GM18858 (cell line): ENCODE measurements around the gene OTOP3.

Experiments used
- ATAC-seq: cut with Tn5 transposase; IDR thresholded peaks from one replicate; pipeline ENCODE4 v1.9.1; 2021; ENCODE audit not compliant: unreplicated experiment

OTOP3 gene

GRCh38 chr17:74916136-74916850 is 19.4 kb upstream of the OTOP3 start:
- no peak for ATAC-seq

- ATAC-seq: no peak
Measured at GRCh38 chr17:74916851-74917199, 18.9 kb upstream of the OTOP3 start.

GRCh38 chr17:74917430-74917829 is 18.3 kb upstream of the OTOP3 start:
- ATAC-seq: no peak

- ATAC-seq: no peak
Measured at GRCh38 chr17:74918906-74919305, 16.8 kb upstream of the OTOP3 start.

- no peak for ATAC-seq
Measured at GRCh38 chr17:74919440-74920305, 16.0 kb upstream of the OTOP3 start.

- ATAC-seq: no peak
Measured at GRCh38 chr17:74920306-74920620, 15.4 kb upstream of the OTOP3 start.

- no peak for ATAC-seq
Measured at GRCh38 chr17:74920642-74921025, 15.1 kb upstream of the OTOP3 start.

- ATAC-seq: no peak
Measured at GRCh38 chr17:74921026-74921681, 14.5 kb upstream of the OTOP3 start.

- ATAC-seq: no peak
Measured at GRCh38 chr17:74921769-74922168, 13.9 kb upstream of the OTOP3 start.

GRCh38 chr17:74922172-74922571 is 13.5 kb upstream of the OTOP3 start:
- no peak for ATAC-seq

GRCh38 chr17:74922694-74923537 is 12.8 kb upstream of the OTOP3 start, which contains the start of gene USH1G:
TSS of gene USH1G (minus strand) at chr17:74923255. CDS start at chr17:74923073, 182 bp downstream.
- ATAC-seq: no peak

- no peak for ATAC-seq
Measured at GRCh38 chr17:74923538-74924249, 12.0 kb upstream of the OTOP3 start.

- no peak for ATAC-seq
Measured at GRCh38 chr17:74924250-74924948, 11.3 kb upstream of the OTOP3 start, which contains the start of gene OTOP2. TSS of gene OTOP2 (plus strand) at chr17:74924273. CDS start at chr17:74924633, 360 bp downstream.

GRCh38 chr17:74925242-74925641 is 10.5 kb upstream of the OTOP3 start:
- ATAC-seq: no peak

- ATAC-seq: no peak
Measured at GRCh38 chr17:74928786-74929185, 6.9 kb upstream of the OTOP3 start.

- ATAC-seq: no peak
Measured at GRCh38 chr17:74930535-74931036, 5.1 kb upstream of the OTOP3 start.

GRCh38 chr17:74935048-74935447 is 650 bp upstream of the OTOP3 start:
- ATAC-seq: no peak

- ATAC-seq: no peak
Measured at GRCh38 chr17:74936470-74936799, 737 bp downstream of the OTOP3 start.
